ENCODE measurements around the gene ZCCHC14.

DNA sequence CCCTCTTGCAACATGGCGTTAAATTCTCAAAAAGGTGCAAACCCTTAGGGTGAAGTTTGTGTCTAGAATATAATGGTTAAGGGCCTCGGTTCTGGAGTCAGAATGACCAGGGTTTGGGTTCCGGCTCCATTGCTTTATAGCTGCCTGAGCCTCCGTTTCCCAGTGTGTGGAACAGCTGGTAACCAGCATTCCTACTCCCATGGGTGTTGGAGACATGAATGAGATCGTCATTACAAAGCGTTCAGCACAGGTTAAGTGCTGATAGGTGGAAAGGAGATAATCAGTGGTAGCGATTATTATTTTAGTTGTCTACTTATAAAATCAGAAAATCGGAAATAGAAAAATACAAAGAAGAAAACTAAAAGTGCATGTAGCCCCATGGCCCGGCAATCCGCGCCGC lies 23.5 kb upstream of the ZCCHC14 start:
- TF ChIP-seq CTCF (IDR thresholded peaks at IDR 0.05) (no peak), POLR2A (IDR thresholded peaks at IDR 0.05) (no peak)
